HL-60/S4 (cell line): Measurements from ENCODE around the gene AGER.
"Not testable (repeated sequence)": the region's sequence is repeated elsewhere in the genome, so short reads cannot be mapped to it uniquely, and the experiment has no call there.

Experiments
- in situ Hi-C: fragments of 300-500 bp; cut with MboI; formaldehyde crosslinking; loops from 2 replicates; pipeline ENCODE4 v1.14.3; 2022; ENCODE audit warnings: low sequenced_read_pairs

The AGER gene

DNA sequence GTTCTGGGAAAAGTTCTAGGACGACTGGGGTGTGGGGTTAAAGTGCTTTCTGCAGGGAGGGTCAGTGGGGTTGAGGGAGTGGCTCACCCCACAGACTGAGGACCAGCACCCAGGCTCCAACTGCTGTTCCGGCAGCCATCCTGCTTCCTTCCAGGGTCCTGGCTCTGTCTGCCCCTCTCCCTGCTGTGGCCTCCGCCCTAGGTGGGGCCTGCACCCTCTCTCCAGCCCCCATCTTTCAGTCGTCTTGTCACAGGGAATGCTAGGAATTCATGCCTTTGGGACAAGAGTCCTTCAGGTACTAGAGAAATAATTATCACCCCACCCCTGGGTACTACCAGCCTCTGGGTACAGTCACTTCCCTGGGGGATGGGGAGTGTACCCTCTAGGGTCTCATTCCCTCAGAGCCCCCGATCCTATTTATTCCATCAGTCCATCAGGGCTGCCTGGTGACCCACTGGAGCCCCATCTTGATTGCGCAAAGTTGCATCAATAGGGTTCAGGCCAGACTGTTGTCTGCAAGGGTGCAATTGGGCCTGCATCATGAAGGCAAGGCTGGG, at the start of gene AGER:
AGER (minus strand) TSS at position 170 of the 557 bp plus-strand sequence; CDS start at position 139, 31 bp downstream.
- in situ Hi-C loops, result no loop called here

DNA sequence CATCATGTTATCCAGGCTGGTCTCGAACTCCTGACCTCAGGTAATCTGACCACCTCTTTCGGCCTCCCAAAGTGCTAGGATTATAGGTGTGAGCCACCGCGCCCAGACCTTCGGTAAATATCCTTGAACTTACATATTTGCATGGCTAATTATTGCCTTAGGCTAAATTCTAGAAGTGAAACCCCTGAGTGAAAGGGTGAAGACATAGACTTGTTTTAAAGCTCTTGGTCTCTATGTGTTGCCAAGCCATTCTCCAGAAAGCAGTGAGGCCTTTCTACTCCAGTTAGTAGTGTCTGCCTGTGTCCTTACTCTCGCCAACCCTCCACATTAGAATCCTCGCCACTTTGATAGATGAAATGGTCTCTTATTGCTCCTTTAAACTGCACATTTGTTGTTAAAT, 42.4 kb upstream of the AGER start:
- in situ Hi-C loops, result no loop called here

DNA sequence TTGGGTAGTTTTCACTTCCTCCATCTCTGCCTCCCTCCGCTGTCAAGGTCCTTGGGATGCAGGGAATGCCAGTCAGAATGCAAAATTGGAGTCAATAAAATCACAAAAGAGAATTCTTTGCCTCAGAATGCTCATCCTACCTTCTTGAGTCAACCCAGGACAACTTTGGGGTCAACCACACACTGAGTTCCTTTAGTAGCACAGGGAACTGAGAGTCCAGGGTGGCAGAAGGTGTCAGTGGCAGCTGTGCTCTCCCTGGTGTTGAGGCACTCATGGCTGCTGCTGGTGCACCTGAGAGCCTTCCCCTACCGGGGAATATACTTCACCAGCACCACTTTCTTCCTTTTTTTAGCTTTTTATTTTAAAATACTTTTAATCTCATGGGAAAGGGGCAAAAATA, 40.6 kb upstream of the AGER start:
- in situ Hi-C loops, result no loop called here

DNA sequence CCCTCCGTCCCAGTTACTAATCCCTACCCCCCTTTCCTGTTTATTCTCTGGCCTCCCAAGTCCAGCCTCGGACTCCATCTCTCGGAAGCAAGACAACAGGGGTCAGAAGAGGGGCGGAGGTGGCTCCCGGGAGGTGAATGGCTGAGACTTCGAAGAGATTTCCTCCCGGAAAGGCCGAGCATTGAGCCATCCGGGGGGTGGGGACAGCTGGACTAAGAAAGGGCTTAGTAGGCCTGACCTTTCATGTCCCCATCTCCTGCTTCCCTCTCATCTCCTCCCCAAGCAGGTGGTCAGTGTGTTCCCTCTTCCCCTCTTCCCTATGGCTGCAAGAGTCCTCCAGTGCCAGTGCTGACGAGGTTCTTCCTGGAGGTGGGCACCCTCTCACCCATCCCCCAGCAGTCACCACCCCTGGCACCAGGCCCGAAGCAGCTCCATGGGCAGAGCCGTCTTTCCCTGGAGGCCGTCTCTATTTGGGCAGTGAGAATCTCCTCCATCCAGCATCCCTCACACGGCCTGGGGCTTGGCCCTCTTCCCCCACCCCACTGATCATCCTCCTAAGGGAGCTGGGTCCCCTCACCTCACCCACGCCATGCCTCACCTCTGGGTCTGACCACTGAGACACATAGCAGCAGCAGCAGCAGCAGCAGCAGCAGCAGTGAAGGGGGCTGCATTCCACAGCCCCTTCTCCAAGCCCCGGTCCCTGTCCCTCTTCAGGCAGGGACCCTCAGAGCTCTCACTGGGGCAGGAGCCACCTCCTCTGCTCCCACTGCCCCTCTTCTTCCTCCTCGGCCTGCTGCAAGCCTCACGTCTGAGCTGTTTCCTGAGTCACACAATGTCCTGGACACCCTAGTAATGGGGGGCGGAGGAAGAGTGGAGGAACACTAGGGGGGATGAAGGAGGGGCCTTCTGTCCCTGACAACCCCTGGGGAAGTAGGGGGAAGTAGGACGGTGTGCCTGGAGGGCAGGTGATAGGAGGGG, 39.5 kb upstream of the AGER start, which contains the start of gene NOTCH4:
NOTCH4 (minus strand) TSS at position 810 of the 978 bp plus-strand sequence; CDS start at position 671, 139 bp downstream.
- in situ Hi-C loops, result no loop called here

DNA sequence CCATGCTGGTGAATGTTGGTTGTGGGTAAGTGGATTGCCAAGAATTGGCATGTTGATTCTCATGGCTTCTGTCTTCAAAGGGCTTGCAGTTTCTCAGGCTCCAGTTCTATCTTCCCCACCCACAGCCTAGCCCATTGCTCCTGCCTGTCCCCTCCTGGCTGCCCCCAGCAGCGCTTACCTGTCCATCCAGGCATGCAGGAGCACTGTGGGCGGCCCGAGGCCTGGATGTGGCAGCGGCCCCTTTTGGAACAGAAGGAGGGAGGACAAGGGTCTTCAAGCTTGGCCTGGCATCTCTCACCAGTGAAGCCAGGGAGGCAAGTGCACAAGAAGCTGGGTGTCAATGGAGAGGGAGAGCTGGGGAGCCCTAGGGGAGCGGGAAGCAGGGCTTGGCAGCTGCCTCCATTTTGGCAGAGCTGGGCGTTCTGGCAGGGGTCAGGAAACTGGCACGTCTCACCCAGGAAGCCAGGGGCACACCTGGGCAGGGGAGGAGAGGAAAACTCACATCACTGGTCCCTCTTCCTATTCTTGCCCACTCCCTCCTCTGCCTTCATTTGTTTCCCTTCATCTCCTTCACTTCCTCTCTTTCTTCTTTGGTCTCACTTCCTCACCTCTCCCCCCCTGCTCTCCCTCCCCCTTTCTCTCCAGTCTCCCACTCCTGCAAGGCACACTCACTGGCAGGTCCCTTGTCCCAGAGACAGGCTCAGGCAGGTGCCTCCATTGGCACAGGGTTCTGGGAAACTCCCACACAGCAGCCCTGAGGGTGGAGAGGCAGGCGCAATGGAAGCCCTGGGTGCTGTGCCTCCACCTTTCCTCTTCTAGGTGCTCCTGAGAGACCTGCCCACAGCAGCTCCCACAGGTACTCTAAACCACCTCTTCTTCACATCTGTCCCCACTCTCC, 38.5 kb upstream of the AGER start:
- in situ Hi-C loops, result no loop called here

DNA sequence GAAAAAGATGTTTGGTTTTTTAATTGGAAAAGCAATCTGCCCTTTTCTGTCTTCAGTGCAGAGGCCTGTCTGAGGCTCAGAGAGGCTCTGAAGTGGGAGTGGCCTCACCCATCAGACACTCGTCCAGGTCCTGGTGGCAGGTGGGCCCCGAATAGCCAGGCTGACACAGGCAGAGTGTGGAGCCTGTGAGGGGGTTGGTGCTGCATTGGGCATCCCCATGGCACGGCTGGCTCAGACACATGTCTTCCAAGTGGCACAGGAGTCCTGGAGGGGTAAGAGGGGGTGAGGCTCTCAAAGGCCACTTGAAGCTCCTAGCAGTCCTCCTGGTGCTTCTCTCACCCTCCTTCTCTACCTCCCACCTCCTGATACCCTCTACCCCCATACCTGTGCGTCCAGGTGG, 36.0 kb upstream of the AGER start:
- in situ Hi-C loops, result no loop called here

DNA sequence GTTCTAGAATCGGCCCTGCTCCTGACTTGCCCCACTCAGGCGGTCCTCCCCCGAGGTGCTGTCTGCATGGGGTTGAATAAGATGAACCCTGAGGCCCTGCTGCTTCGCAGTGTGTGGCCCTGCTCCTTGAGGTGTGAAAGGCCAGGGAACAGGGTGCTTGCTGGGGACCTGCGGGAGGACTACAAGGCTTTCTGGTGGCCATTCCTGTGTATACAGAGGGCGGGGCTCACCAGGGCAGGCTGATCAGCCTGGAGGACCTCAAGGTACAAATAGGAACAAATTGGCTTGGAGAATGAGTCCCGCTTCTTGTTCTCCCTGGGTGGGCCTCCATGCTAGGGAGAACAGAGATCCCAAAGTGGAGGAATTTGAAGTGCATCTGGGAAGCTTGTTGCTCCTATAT, 34.1 kb upstream of the AGER start:
- in situ Hi-C loops, result no loop called here

DNA sequence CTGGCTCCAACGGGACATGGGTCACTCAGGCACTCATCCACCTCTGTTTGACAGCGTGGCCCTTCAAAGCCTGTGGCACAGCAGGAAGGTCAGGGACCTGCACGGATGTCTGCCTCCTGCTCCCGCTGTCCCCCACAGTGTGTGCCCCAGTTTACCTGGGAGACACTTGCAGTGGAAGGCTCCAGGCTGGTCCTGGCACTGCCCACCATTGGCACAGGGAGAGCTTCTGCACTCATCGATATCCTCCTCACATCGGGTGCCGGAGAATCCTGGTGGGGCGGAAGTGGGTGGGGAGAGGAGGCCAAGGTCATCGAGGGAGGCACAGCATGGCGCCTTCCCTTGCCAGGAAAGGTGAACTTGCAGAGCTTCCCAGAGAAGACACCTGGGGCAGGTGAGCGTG, 32.9 kb upstream of the AGER start:
- in situ Hi-C loops, result no loop called here

DNA sequence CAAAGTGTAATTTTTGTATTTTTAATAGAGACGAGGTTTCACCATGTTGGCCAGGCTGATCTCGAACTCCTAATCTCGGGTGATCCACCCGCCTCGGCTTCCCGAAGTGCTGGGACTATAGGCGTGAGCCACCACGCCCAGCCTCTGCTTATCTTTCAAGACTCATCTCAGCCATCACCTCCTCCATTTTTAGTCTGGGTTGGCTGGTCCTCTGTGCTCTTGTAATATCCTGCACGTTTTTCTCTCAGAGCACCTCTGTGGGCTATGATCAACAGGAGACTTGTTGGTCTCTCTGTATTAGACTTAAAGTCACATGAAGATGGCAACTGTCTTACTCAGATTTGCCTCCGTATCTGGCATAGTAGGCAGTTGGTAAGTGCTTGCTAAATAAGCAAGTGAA, 32.2 kb upstream of the AGER start:
- in situ Hi-C loops, result no loop called here

DNA sequence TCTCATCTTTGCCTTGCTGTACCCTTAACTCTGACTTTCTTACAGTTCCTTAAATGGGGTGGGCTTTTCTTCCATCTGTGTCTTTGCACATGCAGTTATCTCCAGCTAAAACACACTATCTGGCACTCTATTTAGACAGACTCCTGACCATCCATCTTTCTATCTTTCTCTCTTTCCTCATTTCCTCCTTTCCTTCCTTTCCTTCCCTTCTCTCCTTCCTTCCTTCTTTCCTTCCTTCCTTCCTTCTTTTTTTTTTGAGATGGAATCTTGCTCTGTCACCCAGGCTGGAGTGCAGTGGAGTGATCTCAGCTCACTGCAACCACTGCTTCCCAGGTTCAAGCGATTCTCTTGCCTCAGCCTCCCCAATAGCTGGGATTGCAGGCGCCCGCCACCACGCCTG, 31.6 kb upstream of the AGER start:
- in situ Hi-C loops, result no loop called here

DNA sequence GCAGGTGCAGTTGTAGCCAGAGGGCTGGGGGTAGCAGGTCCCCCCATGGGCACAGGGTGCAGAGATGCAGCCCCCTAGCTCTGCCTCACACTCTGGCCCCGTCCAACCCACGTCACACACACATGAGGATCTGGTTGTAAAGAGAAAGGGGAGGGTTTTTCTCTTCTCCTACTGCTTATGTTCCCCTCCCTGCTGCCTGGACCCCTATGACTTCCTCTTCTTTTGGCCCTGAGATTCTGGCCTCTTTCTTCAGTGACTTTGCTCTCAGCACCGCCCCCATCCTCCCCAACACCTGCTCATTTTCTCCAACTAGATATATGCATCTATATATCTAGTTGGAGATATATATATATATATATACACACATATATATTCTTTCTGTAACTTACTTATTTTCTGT, 30.1 kb upstream of the AGER start:
- in situ Hi-C loops, result no loop called here

DNA sequence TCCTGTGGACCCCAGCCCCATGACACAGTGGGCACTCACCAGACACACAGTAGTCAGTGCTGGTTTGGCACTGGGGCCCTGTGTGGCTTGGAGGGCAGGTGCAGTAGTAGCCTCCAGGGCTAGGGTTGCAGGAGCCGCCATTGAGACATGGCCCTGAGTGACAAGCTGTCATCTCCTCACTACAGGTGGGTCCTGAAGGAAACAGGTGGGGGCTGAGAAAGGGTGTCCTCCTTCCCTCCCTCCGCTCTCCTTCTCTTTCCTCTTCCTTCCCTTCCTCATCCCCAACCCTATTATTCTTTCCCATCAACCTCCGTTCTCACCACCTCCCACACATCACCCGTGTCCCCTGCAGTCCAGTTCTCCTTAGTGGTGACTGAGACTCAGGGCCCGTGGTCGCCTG, 29.6 kb upstream of the AGER start:
- in situ Hi-C loops, result no loop called here

DNA sequence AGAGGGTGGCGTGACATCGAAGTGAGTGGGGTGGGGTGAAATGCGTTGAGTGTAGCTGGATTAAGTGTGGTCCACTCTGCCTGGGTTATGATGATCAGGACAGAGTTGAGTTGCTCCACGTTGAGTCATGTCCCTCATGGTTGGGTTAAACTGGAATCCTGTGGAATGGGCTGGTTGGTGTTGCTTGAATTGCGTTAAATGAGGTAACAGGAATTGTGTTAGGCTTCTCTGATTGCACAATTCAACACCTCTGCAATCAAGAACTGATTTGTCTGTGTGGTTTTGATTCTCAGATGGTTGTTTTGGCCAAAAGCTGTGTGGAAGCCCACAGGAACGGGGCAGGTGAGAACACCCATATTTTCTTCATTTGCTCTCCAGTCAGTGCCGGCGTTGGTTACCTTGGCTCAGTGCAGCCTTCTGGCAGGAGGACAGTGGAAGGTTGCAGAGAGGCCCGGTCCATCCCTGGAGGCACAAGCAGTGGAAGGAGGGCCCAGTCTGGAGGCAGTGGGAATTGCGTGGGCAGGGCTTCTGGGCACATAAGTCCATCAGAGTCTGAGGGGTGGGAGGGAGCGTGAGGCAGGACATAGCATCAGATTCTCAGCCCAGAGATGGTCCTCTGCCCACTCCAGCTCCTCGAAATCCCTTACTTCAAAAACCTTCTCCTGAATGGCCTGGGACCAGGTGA, 28.2 kb upstream of the AGER start:
- in situ Hi-C loops, result no loop called here

DNA sequence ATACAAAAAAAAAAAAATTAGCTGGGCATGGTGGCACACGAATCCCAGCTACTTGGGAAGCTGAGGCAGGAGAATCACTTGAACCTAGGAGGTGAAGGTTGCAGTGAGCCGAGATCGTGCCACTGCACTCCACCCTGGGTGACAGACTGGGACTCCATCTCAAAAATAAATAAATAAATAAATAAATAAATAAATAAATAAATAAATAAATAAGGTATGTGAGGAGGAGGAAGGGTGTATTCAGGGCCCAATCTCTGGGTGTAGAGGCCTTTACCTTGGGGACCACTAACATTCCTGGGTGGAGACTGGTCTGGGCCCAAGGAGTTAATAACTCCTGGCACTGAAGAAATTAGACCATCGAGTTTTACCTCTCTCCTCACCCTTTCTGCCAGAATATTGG, 27.4 kb upstream of the AGER start:
- in situ Hi-C loops, result not testable (repeated sequence)

DNA sequence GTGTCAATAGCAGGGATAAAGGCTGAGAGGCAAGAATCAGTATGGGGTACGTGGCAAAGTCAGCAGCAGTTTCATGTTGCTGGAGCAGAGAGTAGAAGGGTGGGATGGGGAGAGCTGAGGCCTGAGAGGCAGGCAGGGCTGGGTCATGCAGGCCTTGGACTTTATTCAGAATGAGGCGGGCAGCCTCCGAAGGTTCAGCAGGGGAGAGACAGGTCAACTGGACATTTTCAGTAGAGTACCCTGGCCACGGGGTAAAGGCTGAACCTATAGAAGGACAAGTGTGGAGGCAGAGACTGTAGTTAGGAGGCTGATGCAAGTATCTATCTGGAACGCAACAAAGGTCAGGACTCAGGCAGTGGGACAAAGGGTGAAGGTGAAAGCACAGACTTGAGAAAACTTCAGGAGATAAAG, 26.1 kb upstream of the AGER start:
- in situ Hi-C loops, result no loop called here

DNA sequence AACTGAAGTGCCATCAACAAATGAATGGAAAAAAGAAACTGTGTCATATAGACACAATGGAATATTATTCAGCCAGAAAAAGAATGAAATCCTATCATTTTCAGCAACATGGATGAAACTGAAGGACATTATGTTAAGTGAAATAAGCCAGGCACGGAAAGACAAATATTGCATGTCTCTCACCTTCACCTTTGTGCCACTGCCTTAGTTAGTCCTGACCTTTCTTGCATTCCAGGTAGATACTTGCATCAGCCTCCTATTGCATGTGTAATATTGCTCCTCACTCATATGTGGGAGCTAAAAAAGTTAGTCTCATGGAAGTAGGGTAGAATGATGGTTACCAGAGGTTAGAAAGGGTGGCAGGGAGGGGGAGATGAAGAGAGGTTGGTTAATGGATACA, 24.9 kb upstream of the AGER start:
- in situ Hi-C loops, result no loop called here

DNA sequence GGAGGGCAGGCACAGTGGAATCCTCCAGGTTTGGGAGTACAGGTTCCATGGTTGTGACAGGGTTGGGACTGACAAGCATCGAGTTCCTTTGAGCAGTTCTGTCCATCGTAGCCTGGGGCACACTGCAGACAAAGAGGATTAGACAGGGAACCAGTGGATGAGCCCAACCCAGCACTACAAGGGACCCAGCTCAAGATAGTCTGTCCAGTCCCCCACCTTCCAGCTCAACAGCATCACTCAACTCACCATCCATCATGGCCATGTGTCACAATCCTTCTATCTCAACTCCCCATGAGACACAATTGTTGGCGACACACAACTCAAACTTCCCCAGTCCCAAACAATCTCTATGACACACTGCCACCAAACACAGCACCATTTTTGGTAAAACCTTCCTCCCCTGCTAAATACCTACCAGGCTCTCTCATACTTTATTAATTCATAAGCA, 20.2 kb upstream of the AGER start:
- in situ Hi-C loops, result no loop called here

DNA sequence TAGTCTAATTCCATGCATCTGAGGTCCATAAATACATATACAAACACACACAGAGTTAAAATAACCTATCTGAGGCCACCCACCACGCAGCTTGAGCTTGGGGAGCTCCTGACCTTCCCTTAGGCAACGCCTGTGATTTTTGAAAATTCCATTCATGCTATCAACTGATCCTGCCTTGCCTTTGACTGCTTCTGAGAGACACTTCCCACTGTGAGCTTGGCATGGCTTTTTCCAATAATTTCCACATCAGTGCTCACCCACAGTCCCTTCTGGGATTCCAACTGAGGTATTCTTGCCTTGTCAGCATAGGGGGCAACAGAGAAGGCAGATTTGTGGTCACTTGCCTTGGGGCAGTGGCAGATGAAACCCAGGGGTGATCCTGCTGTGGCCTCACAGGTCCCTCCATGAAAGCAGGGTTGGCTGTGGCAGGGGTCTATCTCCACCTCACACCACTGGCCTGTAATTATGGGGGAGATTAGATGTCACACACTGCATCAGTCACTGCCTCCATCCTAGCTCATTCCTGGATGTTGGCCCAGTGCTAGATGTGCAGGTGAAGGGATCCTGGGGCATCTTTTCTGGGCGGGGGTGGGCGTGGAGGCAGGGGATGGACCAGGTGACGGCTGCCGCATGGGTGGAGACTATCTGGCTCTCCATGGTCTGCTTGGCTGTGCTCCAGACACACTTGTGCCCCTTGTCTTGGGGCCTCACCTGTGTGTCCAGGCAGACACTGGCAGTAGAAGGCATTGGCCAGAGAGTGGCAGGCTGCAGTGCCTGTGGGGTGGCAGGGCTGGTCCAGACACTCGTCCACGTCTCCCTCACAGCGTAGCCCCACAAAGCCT, 19.6 kb upstream of the AGER start:
- in situ Hi-C loops, result no loop called here

DNA sequence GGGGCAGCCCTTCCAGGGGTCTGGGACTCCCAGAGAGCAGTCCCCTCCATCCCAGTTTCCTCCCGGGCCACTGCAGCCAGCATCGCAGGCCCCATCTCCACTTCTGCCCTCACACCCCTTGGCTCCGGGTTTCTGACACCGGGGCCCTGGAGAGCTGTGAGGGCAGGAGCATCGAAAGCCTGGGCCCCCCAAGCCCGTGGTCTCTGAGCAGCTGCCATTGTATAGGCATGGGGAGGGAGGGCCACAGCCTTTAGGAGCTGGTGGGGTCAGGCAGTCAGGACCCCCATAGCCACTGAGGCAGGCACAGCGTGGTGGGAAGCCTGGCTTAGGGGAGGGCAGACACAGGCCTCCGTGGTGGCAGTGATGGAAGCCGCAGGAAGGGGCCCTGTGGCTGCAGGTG, 18.1 kb upstream of the AGER start:
- in situ Hi-C loops, result no loop called here
